ENCODE data around the gene CRK. TPM values are rescaled to one million over a fixed set of nuclear protein-coding genes. Genes with fewer than 3 reads are reported as not detected.

CRK gene
- 10 to 100 TPM; 73.9 to 85.3 (median 74.0) TPM for total RNA-seq
- long read RNA-seq, donor 1, transcript CRK-201 (3 exons, 3,880 nt) = minor isoform, 23 of 88 reads
- long read RNA-seq, donor 1, transcript CRK-202 (3 exons, 3,675 nt) = major isoform, 46 of 88 reads
- long read RNA-seq, donor 1, partial matches to known transcripts = 5 of 88 reads
- long read RNA-seq, donor 1, other reads (novel, unspliced or antisense) = 14 of 88 reads
- long read RNA-seq, donor 2, partial matches to known transcripts = 1 of 19 reads
- long read RNA-seq, donor 2, other reads (novel, unspliced or antisense) = 13 of 19 reads

- DNase-seq = peak; percentile 96 to 99 (median 98)
- Histone ChIP-seq H3K4me3 (peak within 1 kb of the TSS; percentile 79), H3K9me3 (no peaks in the 10 kb centered on the region), H3K36me3 (ENCODE audit: low read depth) (no peaks in the 10 kb centered on the region), H3K4me1 (ENCODE audit: low read depth) (peaks cover 32% of the 10 kb centered on the region)
- intact Hi-C loops (cut with DNase I, micrococcal nuclease) = no loop called here
- TF ChIP-seq, protein P1, sequence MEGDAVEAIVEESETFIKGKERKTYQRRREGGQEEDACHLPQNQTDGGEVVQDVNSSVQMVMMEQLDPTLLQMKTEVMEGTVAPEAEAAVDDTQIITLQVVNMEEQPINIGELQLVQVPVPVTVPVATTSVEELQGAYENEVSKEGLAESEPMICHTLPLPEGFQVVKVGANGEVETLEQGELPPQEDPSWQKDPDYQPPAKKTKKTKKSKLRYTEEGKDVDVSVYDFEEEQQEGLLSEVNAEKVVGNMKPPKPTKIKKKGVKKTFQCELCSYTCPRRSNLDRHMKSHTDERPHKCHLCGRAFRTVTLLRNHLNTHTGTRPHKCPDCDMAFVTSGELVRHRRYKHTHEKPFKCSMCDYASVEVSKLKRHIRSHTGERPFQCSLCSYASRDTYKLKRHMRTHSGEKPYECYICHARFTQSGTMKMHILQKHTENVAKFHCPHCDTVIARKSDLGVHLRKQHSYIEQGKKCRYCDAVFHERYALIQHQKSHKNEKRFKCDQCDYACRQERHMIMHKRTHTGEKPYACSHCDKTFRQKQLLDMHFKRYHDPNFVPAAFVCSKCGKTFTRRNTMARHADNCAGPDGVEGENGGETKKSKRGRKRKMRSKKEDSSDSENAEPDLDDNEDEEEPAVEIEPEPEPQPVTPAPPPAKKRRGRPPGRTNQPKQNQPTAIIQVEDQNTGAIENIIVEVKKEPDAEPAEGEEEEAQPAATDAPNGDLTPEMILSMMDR (IDR thresholded peaks at IDR 0.05) = no peak
- ATAC-seq = peak; percentile 90
These were observed at the start of gene CRK for GRCh38 chr17:1455797-1456599. TSS of gene CRK (minus strand) at chr17:1456232. CDS start at chr17:1456117, 115 bp downstream.

GRCh38 chr17:1505586-1505985 lies 49.6 kb upstream of the CRK start:
- no peaks in the 10 kb centered on the region for H3K36me3 ChIP-seq (ENCODE audit: low read depth)
- no peak overlapping the region for H3K4me3 ChIP-seq
- DNase-seq = no peak
- no peak for ATAC-seq
- intact Hi-C loops (cut with DNase I, micrococcal nuclease) = no loop called here
- no peaks in the 10 kb centered on the region for H3K9me3 ChIP-seq
- TF ChIP-seq, protein P1 (IDR thresholded peaks at IDR 0.05) = no peak
- H3K4me1 ChIP-seq (ENCODE audit: low read depth) = peaks cover 17% of the 10 kb centered on the region

DNA sequence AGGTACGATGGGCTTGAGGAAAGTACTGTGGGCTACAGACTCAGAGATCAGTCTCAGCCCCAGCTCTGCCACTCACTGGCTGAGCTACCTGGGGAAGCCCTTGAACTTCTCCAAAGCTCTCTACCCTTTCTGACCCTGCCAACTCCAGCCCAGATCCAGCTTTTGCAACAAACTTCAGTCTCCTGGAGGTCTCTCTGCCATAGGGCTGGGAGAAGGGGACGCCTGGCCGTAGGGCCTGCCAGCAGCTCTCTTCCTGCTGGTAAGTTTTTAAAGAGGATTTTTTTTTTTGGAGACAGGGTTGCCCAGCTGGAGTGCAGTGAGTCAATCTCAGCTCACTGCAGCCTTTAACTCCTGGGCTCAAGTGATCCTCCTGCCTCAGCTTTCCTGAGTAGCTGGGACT lies 48.8 kb upstream of the CRK start:
- no peak for ATAC-seq
- Histone ChIP-seq H3K4me1 (ENCODE audit: low read depth) (peaks cover 11% of the 10 kb centered on the region), H3K9me3 (no peaks in the 10 kb centered on the region), H3K4me3 (no peak overlapping the region), H3K36me3 (ENCODE audit: low read depth) (no peaks in the 10 kb centered on the region)
- intact Hi-C loops (cut with DNase I, micrococcal nuclease) = no loop called here
- TF ChIP-seq, protein P1 (IDR thresholded peaks at IDR 0.05) = no peak
- DNase-seq = no peak

DNA sequence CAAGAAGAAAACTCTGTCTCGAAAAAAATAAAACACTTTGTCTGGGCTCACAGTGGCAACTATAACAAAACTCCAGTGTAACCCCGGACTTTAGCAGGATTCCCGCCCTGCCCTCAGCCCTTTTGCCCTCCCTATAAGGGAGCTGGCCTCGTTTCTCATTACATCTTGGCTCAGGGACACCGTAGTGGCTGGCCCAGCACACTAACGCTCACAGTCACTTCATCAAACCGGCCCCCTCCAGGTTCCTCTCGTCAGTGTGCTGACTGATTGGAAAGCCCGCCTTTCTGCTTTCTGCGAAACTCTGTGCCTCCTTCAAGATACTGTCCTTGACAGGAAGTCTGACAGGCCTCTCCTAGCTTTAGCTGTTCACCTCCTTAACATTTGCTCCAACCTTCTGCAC lies 47.7 kb upstream of the CRK start:
- no peaks in the 10 kb centered on the region for H3K9me3 ChIP-seq
- no peak for DNase-seq
- no peak overlapping the region for H3K4me3 ChIP-seq
- TF ChIP-seq, protein P1 (IDR thresholded peaks at IDR 0.05) = no peak
- H3K4me1 ChIP-seq (ENCODE audit: low read depth) = peaks cover 2% of the 10 kb centered on the region
- H3K36me3 ChIP-seq (ENCODE audit: low read depth) = no peaks in the 10 kb centered on the region
- ATAC-seq = no peak
- intact Hi-C loops (cut with DNase I, micrococcal nuclease) = no loop called here

- H3K9me3 ChIP-seq = no peaks in the 10 kb centered on the region
- intact Hi-C loops (cut with DNase I, micrococcal nuclease) = no loop called here
- TF ChIP-seq, protein P1 (IDR thresholded peaks at IDR 0.05) = no peak
- no peaks in the 10 kb centered on the region for H3K36me3 ChIP-seq (ENCODE audit: low read depth)
- no peaks in the 10 kb centered on the region for H3K4me1 ChIP-seq (ENCODE audit: low read depth)
- H3K4me3 ChIP-seq = no peak overlapping the region
- peak in 1 of 3 donors; percentile 20 for DNase-seq
- ATAC-seq = peak; percentile 31
These were observed 42.8 kb upstream of the CRK start for GRCh38 chr17:1498869-1499268.

Data from mucosa of descending colon (tissue), 3 donors.